Uterus (tissue), 2 donors: ENCODE measurements around the gene VSTM4.

Source experiments
- CTCF ChIP-seq, 4 experiments: fragments of 200-600 bp in 2 of 4; fragments of 450-650 bp in 2 of 4; sonication (generic) in 2 of 4; IDR thresholded peaks; one replicate each; pipeline ENCODE4 v1.5.1; 2016 to 2019; ENCODE audit warnings: antibody characterized with exemption in 4 of 4, mild to moderate bottlenecking in 2 of 4, moderate library complexity in 1 of 4
- POLR2A ChIP-seq, 2 donors: fragments of 450-650 bp; IDR thresholded peaks; one replicate each; pipeline ENCODE4 v1.6.1; 2016; ENCODE audit warnings: antibody characterized with exemption in 2 of 2, mild to moderate bottlenecking in 1 of 2, moderate library complexity in 1 of 2

- TF ChIP-seq CTCF (IDR thresholded peaks at IDR 0.05) (no peak), POLR2A (IDR thresholded peaks at IDR 0.05) (no peak)
Measured at GRCh38 chr10:49050366-49050765, 65.0 kb downstream of the VSTM4 start.
